IMR-90 (cell line): ENCODE results near the gene TCAP. TPM values are rescaled to one million over a fixed set of nuclear protein-coding genes. Genes with fewer than 3 reads are reported as not detected.
A peak's percentile ranks its signal among the peaks of the same experiment; 100 is the strongest.

Experiments
- ATAC-seq: fragments of 200-7000 bp; cut with Tn5 transposase; 2 replicates; pipeline ENCODE4 v1.9.1; 2020; ENCODE audit warnings: low read depth, mild to moderate bottlenecking, moderate library complexity
- BruUV-seq: library from RNA; stranded (reverse); fragments of 400-500 nt; replicated peaks from 2 replicates; lab custom pipeline; 2021; lab: Mats Ljungman, UMichigan
- CTCF ChIA-PET: fragments of 300-600 bp; formaldehyde crosslinking; extraction: SDS; loops from one replicate; lab custom pipeline; 2021; ENCODE audit warnings: antibody characterized with exemption; lab: Yijun Ruan, JAX
- POLR2A ChIA-PET: fragments of 300-600 bp; sonication (Branson Sonifier 250); formaldehyde crosslinking; loops from one replicate; lab custom pipeline; 2022; ENCODE audit warnings: antibody characterized with exemption; ENCODE audit not compliant: unreplicated experiment; lab: Charles Lee
- DNase-seq: peaks from one replicate; pipeline ENCODE4 v3.0.0; 2013
- H2AFZ ChIP-seq: replicated peaks from 2 replicates; pipeline ENCODE3; 2013; ENCODE audit warnings: low read length, mild to moderate bottlenecking; ENCODE audit not compliant: poor library complexity
- H2AK5ac ChIP-seq: 2 replicates; pipeline ENCODE4 v1.6.1; 2013; ENCODE audit warnings: low read depth, low read length, inconsistent platforms
- H2AK9ac ChIP-seq: replicated peaks from 2 replicates; pipeline ENCODE3; 2013; ENCODE audit warnings: mild to moderate bottlenecking, low read depth, low read length, moderate library complexity; ENCODE audit not compliant: poor library complexity
- H2BK120ac ChIP-seq: 2 replicates; pipeline ENCODE4 v1.6.1; 2013; ENCODE audit warnings: low read depth, low read length, inconsistent platforms
- H2BK15ac ChIP-seq: 3 replicates; pipeline ENCODE4 v1.6.1; 2013; ENCODE audit warnings: low read depth, low read length, inconsistent platforms
- H2BK20ac ChIP-seq: 2 replicates; pipeline ENCODE4 v1.6.1; 2013; ENCODE audit warnings: low read depth, mild to moderate bottlenecking, inconsistent platforms, low read length, moderate library complexity
- H2BK5ac ChIP-seq: 2 replicates; pipeline ENCODE4 v1.6.1; 2013; ENCODE audit warnings: mild to moderate bottlenecking, low read depth, low read length, inconsistent platforms; ENCODE audit not compliant: poor library complexity, severe bottlenecking
- H3K14ac ChIP-seq: replicated peaks from 2 replicates; pipeline ENCODE4 v1.6.1; 2013; ENCODE audit warnings: low read depth, low read length, inconsistent platforms
- H3K18ac ChIP-seq: 2 replicates; pipeline ENCODE4 v1.6.1; 2013; ENCODE audit warnings: low read depth, low read length, control low read depth
- H3K23ac ChIP-seq: 2 replicates; pipeline ENCODE4 v1.6.1; 2013; ENCODE audit warnings: low read depth, low read length, inconsistent platforms
- H3K27ac ChIP-seq: 2 replicates; pipeline ENCODE4 v1.5.1; 2013; ENCODE audit warnings: mild to moderate bottlenecking, control low read depth, low read length; ENCODE audit not compliant: insufficient read depth
- H3K27me3 ChIP-seq: 2 replicates; pipeline ENCODE4 v1.6.1; 2013; ENCODE audit warnings: low read length; ENCODE audit not compliant: control insufficient read depth, insufficient read depth
- H3K36me3 ChIP-seq: 2 replicates; pipeline ENCODE4 v1.6.1; 2013; ENCODE audit warnings: low read length, mixed read lengths; ENCODE audit not compliant: control insufficient read depth, insufficient read depth
- H3K4ac ChIP-seq: 2 replicates; pipeline ENCODE4 v1.6.1; 2013; ENCODE audit warnings: low read depth, low read length, inconsistent platforms
- H3K4me1 ChIP-seq: 2 replicates; pipeline ENCODE4 v1.6.1; 2013; ENCODE audit warnings: low read length, mixed read lengths; ENCODE audit not compliant: control insufficient read depth, insufficient read depth
- H3K4me2 ChIP-seq: 2 replicates; pipeline ENCODE4 v1.6.1; 2013; ENCODE audit warnings: low read depth, mild to moderate bottlenecking, control low read depth, low read length, moderate library complexity
- H3K4me3 ChIP-seq: 2 replicates; pipeline ENCODE4 v1.5.1; 2013; ENCODE audit warnings: low read depth, mild to moderate bottlenecking, control low read depth, low read length, moderate library complexity; ENCODE audit not compliant: insufficient read depth
- H3K56ac ChIP-seq: 2 replicates; pipeline ENCODE4 v1.6.1; 2013; ENCODE audit warnings: low read length, inconsistent platforms; ENCODE audit not compliant: insufficient read depth; ENCODE audit errors: extremely low read depth
- H3K79me1 ChIP-seq, 2 experiments: 2 replicates each; pipeline ENCODE4 v1.6.1; 2013; ENCODE audit warnings: low read length in 2 of 2, inconsistent platforms in 1 of 2, low read depth in 1 of 2
- H3K9ac ChIP-seq: 2 replicates; pipeline ENCODE4 v1.6.1; 2013; ENCODE audit warnings: low read depth, low read length, control low read depth
- H3K9me1 ChIP-seq: 2 replicates; pipeline ENCODE4 v1.6.1; 2013; ENCODE audit warnings: low read length, inconsistent platforms; ENCODE audit not compliant: insufficient read depth
- H3K9me3 ChIP-seq: 2 replicates; pipeline ENCODE4 v1.6.1; 2013; ENCODE audit warnings: low read length; ENCODE audit not compliant: control insufficient read depth, insufficient read depth
- H4K20me1 ChIP-seq: 2 replicates; pipeline ENCODE4 v1.6.1; 2013; ENCODE audit warnings: low read length, inconsistent platforms; ENCODE audit not compliant: insufficient read depth
- H4K5ac ChIP-seq: 2 replicates; pipeline ENCODE4 v1.6.1; 2013; ENCODE audit warnings: mild to moderate bottlenecking, low read depth, low read length, control low read depth
- H4K8ac ChIP-seq, 2 experiments: 2 replicates each; pipeline ENCODE4 v1.6.1; 2013; ENCODE audit warnings: low read depth in 2 of 2, low read length in 2 of 2, control low read depth in 1 of 2, inconsistent platforms in 1 of 2
- H4K91ac ChIP-seq: 2 replicates; pipeline ENCODE4 v1.6.1; 2013; ENCODE audit warnings: low read depth, low read length, inconsistent platforms; ENCODE audit not compliant: insufficient read depth
- BHLHE40 ChIP-seq: fragments of 150-350 bp; IDR thresholded peaks from 2 replicates; pipeline ENCODE4 v1.6.1; 2016; ENCODE audit warnings: mild to moderate bottlenecking, low read depth, low read length
- CTCF ChIP-seq: conservative IDR thresholded peaks from 2 replicates; pipeline ENCODE4 v1.5.1; 2012; ENCODE audit warnings: mild to moderate bottlenecking, low read depth, low read length, improper control_type of control experiment
- MAZ ChIP-seq: IDR thresholded peaks from 2 replicates; pipeline ENCODE4 v1.6.1; 2012; ENCODE audit warnings: low read depth, mild to moderate bottlenecking, low read length, improper control_type of control experiment, moderate library complexity, borderline replicate concordance
- MXI1 ChIP-seq: IDR thresholded peaks from 2 replicates; pipeline ENCODE4 v1.6.1; 2012; ENCODE audit warnings: low read depth, mild to moderate bottlenecking, low read length, moderate library complexity, borderline replicate concordance
- WGBS, 2 experiments: methylation state at CpG; one replicate each; pipeline versions ENCODE4 v1.1.5 to v1.1.7; 2013; ENCODE audit warnings: missing lambda C conversion rate in 2 of 2; ENCODE audit not compliant: insufficient read length in 1 of 2; ENCODE audit errors: extremely low coverage in 2 of 2; 5-methylcytosine and 5-hydroxymethylcytosine counted together
- dilution Hi-C: fragments of 300-500 bp; cut with HindIII; formaldehyde crosslinking; loops from one replicate; pipeline ENCODE4 v1.14.3; 2018; ENCODE audit warnings: low sequenced_read_pairs; ENCODE audit not compliant: unreplicated experiment
- in situ Hi-C: fragments of 300-500 bp; cut with MboI; formaldehyde crosslinking; loops from 3 replicates; pipeline ENCODE4 v1.14.3; 2019; ENCODE audit warnings: low sequenced_read_pairs, inconsistent platforms, mixed read lengths
- intact Hi-C: fragments of 100-400 bp; cut with micrococcal nuclease; formaldehyde crosslinking; loops from 2 replicates; pipeline ENCODE4 v1.10.0; 2022
- polyA plus RNA-seq, 3 experiments: library from polyadenylated mRNA; depleted of rRNA; stranded (reverse); fragments of >200 nt; gene quantifications; 2 replicates each; pipeline ENCODE4 v1.2.3, GENCODE V29; 2012; ENCODE audit warnings: low replicate concordance in 1 of 3
- total RNA-seq: library from RNA; depleted of rRNA; stranded (reverse); fragments of >200 nt; gene quantifications from 2 replicates; pipeline ENCODE4 v1.2.3, GENCODE V29; 2012

The TCAP gene
- total and polyA plus RNA-seq, 2 of the 4 experiments (the other 2 are of a cell fraction), result under 0.01 to 0.21 TPM

GRCh38 chr17:39636927-39637736, 28.0 kb upstream of the TCAP start, which contains the start of gene STARD3:
Gene STARD3, plus strand, starts transcription at chr17:39637144. Its CDS starts 16,388 bp downstream, at chr17:39653532.
- H3K4me2 ChIP-seq, result peak within 1 kb of the TSS; percentile 100
- H2AK9ac ChIP-seq, result peak within 1 kb of the TSS; percentile 96
- peak within 1 kb of the TSS; percentile 91 to 100 for H4K8ac ChIP-seq
- peaks cover 26% of the 10 kb centered on the region for H3K9me1 ChIP-seq
- H3K9ac ChIP-seq, result peak within 1 kb of the TSS; percentile 92
- peaks cover 9% of the 10 kb centered on the region for H3K27me3 ChIP-seq
- peak within 1 kb of the TSS; percentile 96 for H3K4me3 ChIP-seq
- no peak within 1 kb of the TSS for H2BK20ac ChIP-seq
- peaks cover 15 to 59% of the 10 kb centered on the region in 2 experiments for H3K79me1 ChIP-seq
- peak within 1 kb of the TSS; percentile 71 for H3K56ac ChIP-seq
- H3K18ac ChIP-seq, result peak within 1 kb of the TSS; percentile 50
- intact Hi-C loops, result no loop called here
- H3K36me3 ChIP-seq, result no peaks in the 10 kb centered on the region
- H2AFZ ChIP-seq, result peak within 1 kb of the TSS; percentile 98
- H2BK120ac ChIP-seq, result peak within 1 kb of the TSS; percentile 60; the same call in 1 of the 2 replicates
- CTCF ChIA-PET, result interaction anchor here (2.9 kb wide), 1 partner anchor 15 kb away, joined by 11 read pairs; no protein-coding TSS in a partner anchor
- in situ Hi-C loops, result no loop called here
- 1% methylated on average over 32 of the region's 69 CpGs; no CpG with 5 or more reads in 1 of the 2 experiments for WGBS, 2 experiments
- DNase-seq (peak; percentile 82), ATAC-seq (peak; percentile 97)
- no peak within 1 kb of the TSS for H2BK15ac ChIP-seq
- H3K23ac ChIP-seq, result peak within 1 kb of the TSS; percentile 79
- no TSS peak for BruUV-seq
- H2AK5ac ChIP-seq, result peak within 1 kb of the TSS; percentile 87
- POLR2A ChIA-PET, result interaction anchor here (0.6 kb wide), 1 partner anchor 145 kb away, joined by 3 read pairs; no protein-coding TSS in a partner anchor
- peak within 1 kb of the TSS; percentile 87 for H3K27ac ChIP-seq
- H3K14ac ChIP-seq, result peak within 1 kb of the TSS; percentile 94
- H4K5ac ChIP-seq, result peak within 1 kb of the TSS; percentile 99
- dilution Hi-C loops, result no loop called here
- H4K20me1 ChIP-seq, result peaks cover 20% of the 10 kb centered on the region; the same call in 1 of the 2 replicates
- H4K91ac ChIP-seq, result peak within 1 kb of the TSS; percentile 83
- H3K4ac ChIP-seq, result peak within 1 kb of the TSS; percentile 93
- peak within 1 kb of the TSS; percentile 87 for H2BK5ac ChIP-seq
- TF ChIP-seq MXI1 (0 out of 2 replicates have a peak, but pooled peaks have one; percentile 6), CTCF (0 out of 2 replicates have a peak, but pooled peaks have one; percentile 14), MAZ (peak; percentile 30; the same call in 1 of the 2 replicates), BHLHE40 (no peak)
- peaks cover 24% of the 10 kb centered on the region for H3K4me1 ChIP-seq
- H3K9me3 ChIP-seq, result no peaks in the 10 kb centered on the region
